Measurements from ENCODE around the gene RIOK3. TPM values are rescaled to one million over a fixed set of nuclear protein-coding genes. Genes with fewer than 3 reads are reported as not detected.
"Not testable (repeated sequence)": the region's sequence is repeated elsewhere in the genome, so short reads cannot be mapped to it uniquely, and the experiment has no call there.

RIOK3 gene
- total RNA-seq, 2 donors from 2014 or later, result 71.5 to 95.4 TPM

GRCh38 chr18:23495723-23496440, 42.8 kb downstream of the RIOK3 start:
- H3K27ac Mint-ChIP-seq, result no peak overlapping the region
- no peaks in the 10 kb centered on the region for H3K36me3 Mint-ChIP-seq
- no peak for ATAC-seq
- no peaks in the 10 kb centered on the region for H3K9me3 Mint-ChIP-seq
- H3K4me1 Mint-ChIP-seq (ENCODE audit: low read depth in 2 of 2), result peaks cover 11 to 13% of the 10 kb centered on the region in 2 donors
- no peak for DNase-seq (ENCODE audit: low spot score)
- no peak overlapping the region for H3K4me3 Mint-ChIP-seq
- H3K27me3 Mint-ChIP-seq, result no peaks in the 10 kb centered on the region

- no peak for ATAC-seq
- H3K9me3 Mint-ChIP-seq, result no peaks in the 10 kb centered on the region
These were observed 45.0 kb downstream of the RIOK3 start for GRCh38 chr18:23498117-23498516.

GRCh38 chr18:23498877-23499276, 45.8 kb downstream of the RIOK3 start:
- Mint-ChIP-seq H3K4me3 (no peak overlapping the region), H3K4me1 (ENCODE audit: low read depth in 2 of 2) (peaks cover 20 to 21% of the 10 kb centered on the region in 2 donors), H3K9me3 (no peaks in the 10 kb centered on the region), H3K27me3 (no peaks in the 10 kb centered on the region), H3K27ac (no peak overlapping the region), H3K36me3 (no peaks in the 10 kb centered on the region)
- DNase-seq (ENCODE audit: low spot score), result peak; percentile 80
- ATAC-seq, result peak in 1 of 2 donors; percentile 22

More at GRCh38 chr18:23498117-23498516, 45.0 kb downstream of the RIOK3 start:
- DNase-seq (ENCODE audit: low spot score), result no peak
- H3K27ac Mint-ChIP-seq, result no peak overlapping the region
- peaks cover 18 to 20% of the 10 kb centered on the region in 2 donors for H3K4me1 Mint-ChIP-seq (ENCODE audit: low read depth in 2 of 2)
- H3K36me3 Mint-ChIP-seq, result no peaks in the 10 kb centered on the region
- H3K4me3 Mint-ChIP-seq, result no peak overlapping the region
- H3K27me3 Mint-ChIP-seq, result no peaks in the 10 kb centered on the region

GRCh38 chr18:23499291-23499781, 46.2 kb downstream of the RIOK3 start:
- H3K27ac Mint-ChIP-seq, result peak overlapping the region in 1 of 2 donors; percentile 10
- H3K9me3 Mint-ChIP-seq, result no peaks in the 10 kb centered on the region
- H3K36me3 Mint-ChIP-seq, result no peaks in the 10 kb centered on the region
- H3K4me3 Mint-ChIP-seq, result no peak overlapping the region
- DNase-seq (ENCODE audit: low spot score), result no peak
- H3K4me1 Mint-ChIP-seq (ENCODE audit: low read depth in 2 of 2), result peaks cover 25% of the 10 kb centered on the region in 2 donors
- no peaks in the 10 kb centered on the region for H3K27me3 Mint-ChIP-seq
- no peak for ATAC-seq

GRCh38 chr18:23501626-23502025, 48.5 kb downstream of the RIOK3 start:
- Mint-ChIP-seq H3K27ac (no peak overlapping the region), H3K36me3 (peaks cover 6% of the 10 kb centered on the region), H3K4me3 (peak overlapping the region; percentile 23), H3K4me1 (ENCODE audit: low read depth in 2 of 2) (peaks cover 33 to 39% of the 10 kb centered on the region in 2 donors), H3K27me3 (no peaks in the 10 kb centered on the region), H3K9me3 (no peaks in the 10 kb centered on the region)
- ATAC-seq (no peak), DNase-seq (ENCODE audit: low spot score) (no peak)

GRCh38 chr18:23502516-23503037, 49.5 kb downstream of the RIOK3 start:
- DNase-seq (ENCODE audit: low spot score), result no peak
- no peaks in the 10 kb centered on the region for H3K27me3 Mint-ChIP-seq
- ATAC-seq, result no peak
- H3K27ac Mint-ChIP-seq, result peak overlapping the region; percentile 90 to 92
- H3K9me3 Mint-ChIP-seq, result no peaks in the 10 kb centered on the region
- H3K4me1 Mint-ChIP-seq (ENCODE audit: low read depth in 2 of 2), result peaks cover 33 to 39% of the 10 kb centered on the region in 2 donors
- H3K36me3 Mint-ChIP-seq, result peaks cover 6% of the 10 kb centered on the region
- peak overlapping the region; percentile 83 for H3K4me3 Mint-ChIP-seq

GRCh38 chr18:23503038-23503962, 50.2 kb downstream of the RIOK3 start, which contains the start of gene RMC1:
RMC1 (plus strand) TSS chr18:23503511; CDS start chr18:23503619, 108 bp downstream.
- Mint-ChIP-seq H3K27me3 (no peaks in the 10 kb centered on the region), H3K4me1 (ENCODE audit: low read depth in 2 of 2) (peaks cover 33 to 40% of the 10 kb centered on the region in 2 donors), H3K36me3 (peaks cover 10% of the 10 kb centered on the region), H3K27ac (peak within 1 kb of the TSS; percentile 90 to 95), H3K9me3 (no peaks in the 10 kb centered on the region), H3K4me3 (peak within 1 kb of the TSS; percentile 98)
- peak; percentile 98 to 99 for ATAC-seq
- DNase-seq (ENCODE audit: low spot score), result peak; percentile 98

GRCh38 chr18:23503963-23504344, 50.9 kb downstream of the RIOK3 start:
- Mint-ChIP-seq H3K27me3 (no peaks in the 10 kb centered on the region), H3K36me3 (peaks cover 16% of the 10 kb centered on the region), H3K9me3 (no peaks in the 10 kb centered on the region), H3K4me3 (peak overlapping the region; percentile 98), H3K27ac (peak overlapping the region; percentile 86 to 95), H3K4me1 (ENCODE audit: low read depth in 2 of 2) (peaks cover 30 to 43% of the 10 kb centered on the region in 2 donors)
- DNase-seq (ENCODE audit: low spot score) (no peak), ATAC-seq (no peak)

- Mint-ChIP-seq H3K9me3 (no peaks in the 10 kb centered on the region), H3K36me3 (peaks cover 17% of the 10 kb centered on the region), H3K27me3 (no peaks in the 10 kb centered on the region), H3K27ac (peak overlapping the region; percentile 86 to 95), H3K4me1 (ENCODE audit: low read depth in 2 of 2) (peaks cover 24 to 35% of the 10 kb centered on the region in 2 donors), H3K4me3 (peak overlapping the region; percentile 98)
- DNase-seq (ENCODE audit: low spot score) (no peak), ATAC-seq (no peak)
These were observed 51.6 kb downstream of the RIOK3 start for GRCh38 chr18:23504720-23505119.

GRCh38 chr18:23506393-23506792, 53.3 kb downstream of the RIOK3 start:
- no peaks in the 10 kb centered on the region for H3K27me3 Mint-ChIP-seq
- H3K27ac Mint-ChIP-seq, result no peak overlapping the region
- H3K9me3 Mint-ChIP-seq, result no peaks in the 10 kb centered on the region
- peaks cover 25% of the 10 kb centered on the region for H3K36me3 Mint-ChIP-seq
- ATAC-seq (no peak), DNase-seq (ENCODE audit: low spot score) (no peak)
- H3K4me3 Mint-ChIP-seq, result no peak overlapping the region
- H3K4me1 Mint-ChIP-seq (ENCODE audit: low read depth in 2 of 2), result peaks cover 20 to 40% of the 10 kb centered on the region in 2 donors

GRCh38 chr18:23510923-23511322, 57.8 kb downstream of the RIOK3 start:
- H3K27me3 Mint-ChIP-seq; H3K4me3 Mint-ChIP-seq; DNase-seq (ENCODE audit: low spot score); H3K9me3 Mint-ChIP-seq; ATAC-seq: not testable (repeated sequence)
- H3K36me3 Mint-ChIP-seq, result peaks cover 24% of the 10 kb centered on the region
- peaks cover 14 to 30% of the 10 kb centered on the region in 2 donors for H3K4me1 Mint-ChIP-seq (ENCODE audit: low read depth in 2 of 2)
- peak overlapping the region; percentile 28 to 39 for H3K27ac Mint-ChIP-seq

- H3K36me3 Mint-ChIP-seq, result peaks cover 24% of the 10 kb centered on the region
- not testable (repeated sequence) for H3K4me3 Mint-ChIP-seq; DNase-seq (ENCODE audit: low spot score); H3K9me3 Mint-ChIP-seq; H3K27me3 Mint-ChIP-seq; ATAC-seq
- H3K4me1 Mint-ChIP-seq (ENCODE audit: low read depth in 2 of 2), result peaks cover 17 to 34% of the 10 kb centered on the region in 2 donors
- peak overlapping the region; percentile 36 to 90 for H3K27ac Mint-ChIP-seq
These were observed 59.1 kb downstream of the RIOK3 start for GRCh38 chr18:23512216-23512615.

- peaks cover 17 to 34% of the 10 kb centered on the region in 2 donors for H3K4me1 Mint-ChIP-seq (ENCODE audit: low read depth in 2 of 2)
- H3K9me3 Mint-ChIP-seq, result no peaks in the 10 kb centered on the region
- no peak overlapping the region for H3K4me3 Mint-ChIP-seq
- ATAC-seq, result peak in 1 of 2 donors; percentile 82
- H3K27ac Mint-ChIP-seq, result peak overlapping the region; percentile 36 to 90
- peaks cover 27% of the 10 kb centered on the region for H3K36me3 Mint-ChIP-seq
- H3K27me3 Mint-ChIP-seq, result no peaks in the 10 kb centered on the region
- DNase-seq (ENCODE audit: low spot score), result no peak
These were observed 59.6 kb downstream of the RIOK3 start for GRCh38 chr18:23512641-23513040.

Measured in natural killer cell treated with Interleukin-12 subunit alpha and Interleukin-12 subunit beta and Interleukin-15 and Interleukin-18, amount 100 ng/mL, for 72 hours (primary cell).